Activated CD8-positive, alpha-beta memory T cell treated with anti-CD3 and anti-CD28 coated beads for 24 hours (primary cell): Measurements from ENCODE around the gene SMIM21.

ENCODE experiments used
- DNase-seq: peaks from one replicate; pipeline ENCODE4 v3.0.0-alpha.2; 2020

The SMIM21 gene

GRCh38 chr18:75421656-75422055, 5.8 kb downstream of the SMIM21 start:
- DNase-seq = no peak

- no peak for DNase-seq
Measured at GRCh38 chr18:75418293-75419005, 9.1 kb downstream of the SMIM21 start.

GRCh38 chr18:75410611-75411010, 16.9 kb downstream of the SMIM21 start:
- DNase-seq = no peak

GRCh38 chr18:75409806-75410205, 17.7 kb downstream of the SMIM21 start:
- DNase-seq = no peak

GRCh38 chr18:75408554-75409506, 18.7 kb downstream of the SMIM21 start:
- DNase-seq = peak; percentile 58

GRCh38 chr18:75407468-75408437, 19.8 kb downstream of the SMIM21 start:
- DNase-seq = no peak

- DNase-seq = no peak
Measured at GRCh38 chr18:75406491-75407445, 20.7 kb downstream of the SMIM21 start.

- DNase-seq = no peak
Measured at GRCh38 chr18:75405351-75405750, 22.2 kb downstream of the SMIM21 start.

GRCh38 chr18:75400366-75400765, 27.1 kb downstream of the SMIM21 start:
- no peak for DNase-seq

- DNase-seq = no peak
Measured at GRCh38 chr18:75395137-75395536, 32.4 kb downstream of the SMIM21 start.

- no peak for DNase-seq
Measured at GRCh38 chr18:75393721-75394120, 33.8 kb downstream of the SMIM21 start.

GRCh38 chr18:75392226-75392578, 35.3 kb downstream of the SMIM21 start:
- DNase-seq = no peak

- DNase-seq = no peak
Measured at GRCh38 chr18:75391279-75392225, 36.0 kb downstream of the SMIM21 start.

- no peak for DNase-seq
Measured at GRCh38 chr18:75390854-75391253, 36.6 kb downstream of the SMIM21 start.

- no peak for DNase-seq
Measured at GRCh38 chr18:75384144-75384543, 43.4 kb downstream of the SMIM21 start.

GRCh38 chr18:75378376-75379315, 48.9 kb downstream of the SMIM21 start:
- no peak for DNase-seq

GRCh38 chr18:75377926-75378325, 49.6 kb downstream of the SMIM21 start:
- DNase-seq = no peak

GRCh38 chr18:75377258-75377657, 50.2 kb downstream of the SMIM21 start:
- DNase-seq = no peak

GRCh38 chr18:75376004-75376403, 51.5 kb downstream of the SMIM21 start:
- no peak for DNase-seq
